HepG2 (cell line): ENCODE results near the gene MARCOL. TPM values are rescaled to one million over a fixed set of nuclear protein-coding genes. Genes with fewer than 3 reads are reported as not detected.
"Not testable (repeated sequence)": the region's sequence is repeated elsewhere in the genome, so short reads cannot be mapped to it uniquely, and the experiment has no call there.

Experiments used
- ATAC-seq: fragments of 200-7000 bp; cut with Tn5 transposase; 3 replicates; pipeline ENCODE4 v1.9.1; 2020; ENCODE audit warnings: mild to moderate bottlenecking, moderate library complexity
- BruUV-seq: library from RNA; stranded (reverse); fragments of 400-500 nt; replicated peaks from 2 replicates; lab custom pipeline; 2021; lab: Mats Ljungman, UMichigan
- CTCF ChIA-PET: fragments of 300-600 bp; formaldehyde crosslinking; extraction: SDS; loops from one replicate; lab custom pipeline; 2021; ENCODE audit warnings: low total read pairs, inconsistent platforms, low intra/inter-chr PET ratio; lab: Yijun Ruan, JAX
- POLR2A ChIA-PET: fragments of 350-600 bp; sonication (Branson Sonifier 250); formaldehyde crosslinking; loops from one replicate; lab custom pipeline; 2020; ENCODE audit warnings: antibody characterized with exemption, inconsistent platforms; lab: Yijun Ruan, JAX
- DNase-seq: peaks from one replicate; pipeline ENCODE4 v3.0.0-alpha.2; 2015; ENCODE audit warnings: low spot score
- FAIRE-seq: peaks from 3 replicates; lab custom pipeline; 2011; peaks lifted over from hg19 to GRCh38; lab: Jason Lieb, UNC
- H2AFZ ChIP-seq: one replicate; pipeline ENCODE4 v1.6.1; 2011; ENCODE audit warnings: low read length, inconsistent platforms
- H3K27ac ChIP-seq: fragments of 300-600 bp; 3 replicates; pipeline ENCODE4 v1.8.0; 2011; ENCODE audit warnings: mixed run types, mild to moderate bottlenecking, mixed read lengths, low read length, inconsistent platforms; ENCODE audit not compliant: insufficient read depth; ENCODE audit errors: extremely low read length
- H3K27me3 ChIP-seq, 2 experiments: fragments of 200-600 bp in 1 of 2; 2 replicates in 1 of 2; 3 replicates in 1 of 2; pipeline versions ENCODE4 v1.6.0 to v1.8.0; 2011; ENCODE audit warnings: low read length in 2 of 2, mild to moderate bottlenecking in 2 of 2, moderate library complexity in 2 of 2, inconsistent platforms in 1 of 2; ENCODE audit not compliant: insufficient read depth in 2 of 2, control insufficient read depth in 1 of 2
- H3K36me3 ChIP-seq, 2 experiments: fragments of 200-600 bp in 1 of 2; replicated peaks in 1 of 2; 2 replicates in 1 of 2; 3 replicates in 1 of 2; pipeline versions ENCODE4 v1.5.1 to v1.8.0; 2011; ENCODE audit warnings: low read length in 2 of 2, inconsistent platforms in 1 of 2; ENCODE audit not compliant: insufficient read depth in 2 of 2, control insufficient read depth in 1 of 2
- H3K4me1 ChIP-seq: 2 replicates; pipeline ENCODE4 v1.5.1; 2012; ENCODE audit warnings: low read length, inconsistent platforms; ENCODE audit not compliant: insufficient read depth
- H3K4me2 ChIP-seq: 2 replicates; pipeline ENCODE4 v1.6.0; 2011; ENCODE audit warnings: low read depth, low read length, inconsistent platforms
- H3K4me3 ChIP-seq, 3 experiments: fragments of 200-600 bp in 1 of 3; sonication (generic), shearing (Covaris generic) in 1 of 3; replicated peaks in 1 of 3; 2 replicates each; pipeline ENCODE4 v1.5.1; 2011 to 2016; ENCODE audit warnings: low read length in 3 of 3, inconsistent platforms in 2 of 3, low read depth in 2 of 3, mild to moderate bottlenecking in 2 of 3, control low read depth in 1 of 3, mixed read lengths in 1 of 3; ENCODE audit not compliant: insufficient read depth in 1 of 3
- H3K79me2 ChIP-seq: one replicate; pipeline ENCODE4 v1.6.1; 2011; ENCODE audit warnings: low read length, inconsistent platforms; ENCODE audit not compliant: insufficient read depth
- H3K9ac ChIP-seq: 2 replicates; pipeline ENCODE4 v1.6.0; 2011; ENCODE audit warnings: mild to moderate bottlenecking, low read depth, low read length, inconsistent platforms; ENCODE audit not compliant: insufficient read depth
- H3K9me3 ChIP-seq: 2 replicates; pipeline ENCODE4 v1.5.1; 2012; ENCODE audit warnings: mild to moderate bottlenecking, low read length
- H4K20me1 ChIP-seq: 2 replicates; pipeline ENCODE4 v1.6.0; 2011; ENCODE audit warnings: inconsistent platforms, mild to moderate bottlenecking, low read length, moderate library complexity; ENCODE audit not compliant: insufficient read depth
- FOXA3 ChIP-seq: IDR thresholded peaks from 2 replicates; pipeline ENCODE4 v1.6.1; 2016; ENCODE audit warnings: missing genetic modification reagents, missing compliant biosample characterization
- WGBS: methylation state at CpG from one replicate; pipeline ENCODE4 v1.1.6; 2017; ENCODE audit warnings: low lambda C conversion rate; 5-methylcytosine and 5-hydroxymethylcytosine counted together
- in situ Hi-C: cut with HindIII; loops from 2 replicates; pipeline ENCODE4 v1.10.0; 2017; ENCODE audit warnings: low pct_unique_long_range_greater_than_20kb; ENCODE audit not compliant: extremely low pct_ligation_motif_present
- intact Hi-C: fragments of 100-400 bp; cut with micrococcal nuclease; formaldehyde crosslinking; loops from one replicate; pipeline ENCODE4 v1.10.0; 2022; ENCODE audit not compliant: unreplicated experiment
- polyA plus RNA-seq, 8 experiments: library from polyadenylated mRNA; depleted of rRNA in 3 of 8; stranded (reverse) in 7 of 8; unstranded in 1 of 8; fragments of >200 nt; fragmentation: Illumina TruSeq in 4 of 8; extraction: Trizol in 4 of 8; gene quantifications; 2 replicates each; pipeline versions ENCODE4 v1.2.1 to v1.2.3, GENCODE V29; 2011 to 2016; ENCODE audit warnings: low read depth in 4 of 8, missing spikeins in 1 of 8, mixed read lengths in 1 of 8; ENCODE audit not compliant: insufficient read depth in 1 of 8
- total RNA-seq, 5 experiments: library from RNA; depleted of rRNA; stranded (reverse); fragments of >200 nt; fragmentation: Illumina TruSeq; extraction: Trizol; gene quantifications; 2 replicates each; pipeline ENCODE4 v1.2.3, GENCODE V29; 2016; ENCODE audit warnings: low read depth in 1 of 5
- TF ChIP-seq, protein P1 (sequence below): sonication (generic); formaldehyde crosslinking; IDR thresholded peaks from 2 replicates; pipeline ENCODE4 v1.4.0; 2020; ENCODE audit warnings: missing genetic modification reagents, borderline replicate concordance
- TF ChIP-seq, protein P2 (sequence below): sonication (generic); formaldehyde crosslinking; IDR thresholded peaks from 2 replicates; pipeline ENCODE4 v1.4.0; 2020; ENCODE audit warnings: missing genetic modification reagents, borderline replicate concordance

The MARCOL gene
- total and polyA plus RNA-seq, 2 of the 13 experiments (the other 11 are each of a cell fraction or from before 2014, with no cell fraction given), result not detected

- 0 out of 2 replicates have a peak, but pooled peaks have one; percentile 17 for TF ChIP-seq FOXA3
- TF ChIP-seq, protein P1, sequence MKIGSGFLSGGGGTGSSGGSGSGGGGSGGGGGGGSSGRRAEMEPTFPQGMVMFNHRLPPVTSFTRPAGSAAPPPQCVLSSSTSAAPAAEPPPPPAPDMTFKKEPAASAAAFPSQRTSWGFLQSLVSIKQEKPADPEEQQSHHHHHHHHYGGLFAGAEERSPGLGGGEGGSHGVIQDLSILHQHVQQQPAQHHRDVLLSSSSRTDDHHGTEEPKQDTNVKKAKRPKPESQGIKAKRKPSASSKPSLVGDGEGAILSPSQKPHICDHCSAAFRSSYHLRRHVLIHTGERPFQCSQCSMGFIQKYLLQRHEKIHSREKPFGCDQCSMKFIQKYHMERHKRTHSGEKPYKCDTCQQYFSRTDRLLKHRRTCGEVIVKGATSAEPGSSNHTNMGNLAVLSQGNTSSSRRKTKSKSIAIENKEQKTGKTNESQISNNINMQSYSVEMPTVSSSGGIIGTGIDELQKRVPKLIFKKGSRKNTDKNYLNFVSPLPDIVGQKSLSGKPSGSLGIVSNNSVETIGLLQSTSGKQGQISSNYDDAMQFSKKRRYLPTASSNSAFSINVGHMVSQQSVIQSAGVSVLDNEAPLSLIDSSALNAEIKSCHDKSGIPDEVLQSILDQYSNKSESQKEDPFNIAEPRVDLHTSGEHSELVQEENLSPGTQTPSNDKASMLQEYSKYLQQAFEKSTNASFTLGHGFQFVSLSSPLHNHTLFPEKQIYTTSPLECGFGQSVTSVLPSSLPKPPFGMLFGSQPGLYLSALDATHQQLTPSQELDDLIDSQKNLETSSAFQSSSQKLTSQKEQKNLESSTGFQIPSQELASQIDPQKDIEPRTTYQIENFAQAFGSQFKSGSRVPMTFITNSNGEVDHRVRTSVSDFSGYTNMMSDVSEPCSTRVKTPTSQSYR (CRISPR knock-in tag), result peak; percentile 67; the same call in 1 of the 2 replicates
- TF ChIP-seq, protein P2, sequence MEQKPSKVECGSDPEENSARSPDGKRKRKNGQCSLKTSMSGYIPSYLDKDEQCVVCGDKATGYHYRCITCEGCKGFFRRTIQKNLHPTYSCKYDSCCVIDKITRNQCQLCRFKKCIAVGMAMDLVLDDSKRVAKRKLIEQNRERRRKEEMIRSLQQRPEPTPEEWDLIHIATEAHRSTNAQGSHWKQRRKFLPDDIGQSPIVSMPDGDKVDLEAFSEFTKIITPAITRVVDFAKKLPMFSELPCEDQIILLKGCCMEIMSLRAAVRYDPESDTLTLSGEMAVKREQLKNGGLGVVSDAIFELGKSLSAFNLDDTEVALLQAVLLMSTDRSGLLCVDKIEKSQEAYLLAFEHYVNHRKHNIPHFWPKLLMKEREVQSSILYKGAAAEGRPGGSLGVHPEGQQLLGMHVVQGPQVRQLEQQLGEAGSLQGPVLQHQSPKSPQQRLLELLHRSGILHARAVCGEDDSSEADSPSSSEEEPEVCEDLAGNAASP, result peak; percentile 35; the same call in 1 of the 2 replicates
- H3K79me2 ChIP-seq, H3K27me3 ChIP-seq, H3K27ac ChIP-seq, H3K4me1 ChIP-seq, BruUV-seq, in situ Hi-C loops, H3K36me3 ChIP-seq, H3K4me3 ChIP-seq, H4K20me1 ChIP-seq, CTCF ChIA-PET, H3K9me3 ChIP-seq, DNase-seq, FAIRE-seq, H3K9ac ChIP-seq, ATAC-seq, H2AFZ ChIP-seq, intact Hi-C loops, POLR2A ChIA-PET, H3K4me2 ChIP-seq: not testable (repeated sequence)
- 0% methylated on average over 1 of the region's 5 CpGs for WGBS
Observed at GRCh38 chr5:148280893-148281292, 42.6 kb downstream of the MARCOL start.

- POLR2A ChIA-PET, H3K4me2 ChIP-seq, in situ Hi-C loops, H4K20me1 ChIP-seq, FAIRE-seq, H3K27ac ChIP-seq, intact Hi-C loops, DNase-seq, H3K36me3 ChIP-seq, H3K4me3 ChIP-seq, ATAC-seq, H3K9ac ChIP-seq, H3K27me3 ChIP-seq, CTCF ChIA-PET, H3K79me2 ChIP-seq, BruUV-seq, H3K4me1 ChIP-seq, H3K9me3 ChIP-seq, H2AFZ ChIP-seq: not testable (repeated sequence)
- WGBS, result 57% methylated on average over 2 of the region's 4 CpGs
Observed at GRCh38 chr5:148281336-148281735, 43.0 kb downstream of the MARCOL start.
